ENCODE measurements around the gene EXOSC6. TPM values are rescaled to one million over a fixed set of nuclear protein-coding genes. Genes with fewer than 3 reads are reported as not detected.

EXOSC6 gene
- total and polyA plus RNA-seq, 2 experiments from 2014 or later = 13.7 to 27.8 TPM

GRCh38 chr16:70294385-70295025 is 42.8 kb upstream of the EXOSC6 start:
- DNase-seq (ENCODE audit: low spot score) = peak; percentile 35

More at GRCh38 chr16:70294385-70295025, 42.8 kb upstream of the EXOSC6 start:
- Histone ChIP-seq H3F3A (replicated peaks; ENCODE audit: low read depth) (0 out of 2 replicates have a peak, but pooled peaks cover 3% of the 10 kb centered on the region), H3K27ac (ENCODE audit: low read depth) (no peak overlapping the region), H4K20me1 (replicated peaks; ENCODE audit: insufficient read depth) (no peaks in the 10 kb centered on the region), H2AFZ (peak overlapping the region; percentile 97), H3K79me2 (replicated peaks; ENCODE audit: insufficient read depth) (peaks cover 11% of the 10 kb centered on the region), H3K4me3 (no peak overlapping the region), H3K27me3 (ENCODE audit: insufficient read depth) (no peaks in the 10 kb centered on the region), H3K4me1 (ENCODE audit: insufficient read depth) (peaks cover 5% of the 10 kb centered on the region), H3K4me2 (no peak overlapping the region), H3K36me3 (ENCODE audit: insufficient read depth) (no peaks in the 10 kb centered on the region), H3K9me2 (ENCODE audit: insufficient read depth) (no peaks in the 10 kb centered on the region)
- no peak for TF ChIP-seq STAT1 (IDR thresholded peaks at IDR 0.05; ENCODE audit: unreplicated experiment)
- no peak for TF ChIP-seq EZH2phosphoT487 (IDR thresholded peaks at IDR 0.05; ENCODE audit: unreplicated experiment)
- no peak for TF ChIP-seq ZNF331 (CRISPR knock-in tag; IDR thresholded peaks at IDR 0.05; ENCODE audit: low read depth)
- TF ChIP-seq JUNB (IDR thresholded peaks at IDR 0.05; ENCODE audit: unreplicated experiment) = no peak
- TF ChIP-seq CTCF (conservative IDR thresholded peaks at IDR 0.05; ENCODE audit: low read depth in 2 of 2) = no peak
- no peak for TF ChIP-seq ZNF462 (CRISPR knock-in tag; IDR thresholded peaks at IDR 0.05)
- TF ChIP-seq REST (IDR thresholded peaks at IDR 0.05; ENCODE audit: unreplicated experiment) = no peak
- TF ChIP-seq ETS1 (IDR thresholded peaks at IDR 0.05) = no peak
- TF ChIP-seq EZH2 (IDR thresholded peaks at IDR 0.05; ENCODE audit: low read depth, unreplicated experiment) = no peak
- TF ChIP-seq ZNF114 (CRISPR knock-in tag; IDR thresholded peaks at IDR 0.05) = no peak
- H3K4me1 Mint-ChIP-seq = peaks cover 10% of the 10 kb centered on the region
- no peak overlapping the region for H3K27ac Mint-ChIP-seq
- ATAC-seq = peak; percentile 29
- H3K27me3 Mint-ChIP-seq (ENCODE audit: insufficient read depth, low read depth, poor library complexity) = peaks cover 2% of the 10 kb centered on the region
- no peaks in the 10 kb centered on the region for H3K9me3 Mint-ChIP-seq
- no peaks in the 10 kb centered on the region; the same call in 2 of the 3 replicates for H3K36me3 Mint-ChIP-seq (ENCODE audit: low read depth)
- no peak overlapping the region for H3K4me3 Mint-ChIP-seq
